GM12874 (cell line): ENCODE measurements around the gene CDKL5.

ENCODE experiments used
- CTCF ChIP-seq: IDR thresholded peaks from 2 replicates; pipeline ENCODE4 v1.5.1; 2011; ENCODE audit warnings: low read depth, mild to moderate bottlenecking, control low read depth, low read length, moderate library complexity; ENCODE audit not compliant: insufficient read depth

Gene CDKL5

GRCh38 chrX:18647621-18648020 is 222.2 kb downstream of the CDKL5 start:
- no peak for TF ChIP-seq CTCF

GRCh38 chrX:18649498-18649951 is 224.1 kb downstream of the CDKL5 start:
- no peak for TF ChIP-seq CTCF

- TF ChIP-seq CTCF: no peak
Measured at GRCh38 chrX:18650662-18651061, 225.3 kb downstream of the CDKL5 start.

- TF ChIP-seq CTCF: no peak
Measured at GRCh38 chrX:18652636-18653035, 227.2 kb downstream of the CDKL5 start.

GRCh38 chrX:18654875-18655836 is 229.7 kb downstream of the CDKL5 start:
- no peak for TF ChIP-seq CTCF

GRCh38 chrX:18661273-18661672 is 235.9 kb downstream of the CDKL5 start:
- TF ChIP-seq CTCF: no peak

GRCh38 chrX:18664947-18665346 is 239.5 kb downstream of the CDKL5 start:
- no peak for TF ChIP-seq CTCF
